HepG2 (cell line): Measurements from ENCODE around the gene CUL4B. TPM values are rescaled to one million over a fixed set of nuclear protein-coding genes. Genes with fewer than 3 reads are reported as not detected.

Experiments used
- ATAC-seq: fragments of 200-7000 bp; cut with Tn5 transposase; 3 replicates; pipeline ENCODE4 v1.9.1; 2020; ENCODE audit warnings: mild to moderate bottlenecking, moderate library complexity
- BruUV-seq: library from RNA; stranded (reverse); fragments of 400-500 nt; replicated peaks from 2 replicates; lab custom pipeline; 2021; lab: Mats Ljungman, UMichigan
- CTCF ChIA-PET: fragments of 300-600 bp; formaldehyde crosslinking; extraction: SDS; loops from one replicate; lab custom pipeline; 2021; ENCODE audit warnings: low total read pairs, inconsistent platforms, low intra/inter-chr PET ratio; lab: Yijun Ruan, JAX
- POLR2A ChIA-PET: fragments of 350-600 bp; sonication (Branson Sonifier 250); formaldehyde crosslinking; loops from one replicate; lab custom pipeline; 2020; ENCODE audit warnings: antibody characterized with exemption, inconsistent platforms; lab: Yijun Ruan, JAX
- DNase-seq: peaks from one replicate; pipeline ENCODE4 v3.0.0-alpha.2; 2015; ENCODE audit warnings: low spot score
- FAIRE-seq: peaks from 3 replicates; lab custom pipeline; 2011; peaks lifted over from hg19 to GRCh38; lab: Jason Lieb, UNC
- H2AFZ ChIP-seq: one replicate; pipeline ENCODE4 v1.6.1; 2011; ENCODE audit warnings: low read length, inconsistent platforms
- H3K27ac ChIP-seq: fragments of 300-600 bp; 3 replicates; pipeline ENCODE4 v1.8.0; 2011; ENCODE audit warnings: mixed run types, mild to moderate bottlenecking, mixed read lengths, low read length, inconsistent platforms; ENCODE audit not compliant: insufficient read depth; ENCODE audit errors: extremely low read length
- H3K27me3 ChIP-seq, 2 experiments: fragments of 200-600 bp in 1 of 2; 2 replicates in 1 of 2; 3 replicates in 1 of 2; pipeline versions ENCODE4 v1.6.0 to v1.8.0; 2011; ENCODE audit warnings: low read length in 2 of 2, mild to moderate bottlenecking in 2 of 2, moderate library complexity in 2 of 2, inconsistent platforms in 1 of 2; ENCODE audit not compliant: insufficient read depth in 2 of 2, control insufficient read depth in 1 of 2
- H3K36me3 ChIP-seq, 2 experiments: fragments of 200-600 bp in 1 of 2; replicated peaks in 1 of 2; 2 replicates in 1 of 2; 3 replicates in 1 of 2; pipeline versions ENCODE4 v1.5.1 to v1.8.0; 2011; ENCODE audit warnings: low read length in 2 of 2, inconsistent platforms in 1 of 2; ENCODE audit not compliant: insufficient read depth in 2 of 2, control insufficient read depth in 1 of 2
- H3K4me1 ChIP-seq: 2 replicates; pipeline ENCODE4 v1.5.1; 2012; ENCODE audit warnings: low read length, inconsistent platforms; ENCODE audit not compliant: insufficient read depth
- H3K4me2 ChIP-seq: 2 replicates; pipeline ENCODE4 v1.6.0; 2011; ENCODE audit warnings: low read depth, low read length, inconsistent platforms
- H3K4me3 ChIP-seq, 3 experiments: fragments of 200-600 bp in 1 of 3; sonication (generic), shearing (Covaris generic) in 1 of 3; replicated peaks in 1 of 3; 2 replicates each; pipeline ENCODE4 v1.5.1; 2011 to 2016; ENCODE audit warnings: low read length in 3 of 3, inconsistent platforms in 2 of 3, low read depth in 2 of 3, mild to moderate bottlenecking in 2 of 3, control low read depth in 1 of 3, mixed read lengths in 1 of 3; ENCODE audit not compliant: insufficient read depth in 1 of 3
- H3K79me2 ChIP-seq: one replicate; pipeline ENCODE4 v1.6.1; 2011; ENCODE audit warnings: low read length, inconsistent platforms; ENCODE audit not compliant: insufficient read depth
- H3K9ac ChIP-seq: 2 replicates; pipeline ENCODE4 v1.6.0; 2011; ENCODE audit warnings: mild to moderate bottlenecking, low read depth, low read length, inconsistent platforms; ENCODE audit not compliant: insufficient read depth
- H3K9me3 ChIP-seq: 2 replicates; pipeline ENCODE4 v1.5.1; 2012; ENCODE audit warnings: mild to moderate bottlenecking, low read length
- H4K20me1 ChIP-seq: 2 replicates; pipeline ENCODE4 v1.6.0; 2011; ENCODE audit warnings: inconsistent platforms, mild to moderate bottlenecking, low read length, moderate library complexity; ENCODE audit not compliant: insufficient read depth
- ARHGAP35 ChIP-seq: sonication (generic); formaldehyde crosslinking; IDR thresholded peaks from 2 replicates; pipeline ENCODE4 v1.9.0; 2022; ENCODE audit warnings: mild to moderate bottlenecking, inconsistent platforms, moderate library complexity, missing genetic modification reagents, borderline replicate concordance
- ARID5B ChIP-seq: IDR thresholded peaks from 2 replicates; pipeline ENCODE4 v1.4.0; 2020; ENCODE audit warnings: mild to moderate bottlenecking, missing genetic modification reagents
- ARNT2 ChIP-seq: sonication (generic); formaldehyde crosslinking; IDR thresholded peaks from 2 replicates; pipeline ENCODE4 v1.8.0; 2022; ENCODE audit warnings: mild to moderate bottlenecking, low read depth, missing genetic modification reagents, moderate library complexity
- ATRX ChIP-seq: sonication (generic); formaldehyde crosslinking; IDR thresholded peaks from 2 replicates; pipeline ENCODE4 v1.4.0; 2020; ENCODE audit warnings: missing genetic modification reagents, borderline replicate concordance
- GPBP1L1 ChIP-seq: sonication (generic); formaldehyde crosslinking; IDR thresholded peaks from 2 replicates; pipeline ENCODE4 v1.5.0; 2020; ENCODE audit warnings: mild to moderate bottlenecking, missing genetic modification reagents
- KDM1A ChIP-seq: IDR thresholded peaks from 2 replicates; pipeline ENCODE4 v1.6.1; 2016; ENCODE audit warnings: missing compliant biosample characterization
- WIZ ChIP-seq: sonication (generic); formaldehyde crosslinking; IDR thresholded peaks from 2 replicates; pipeline ENCODE4 v1.5.1; 2020; ENCODE audit warnings: mild to moderate bottlenecking, missing genetic modification reagents
- ZNF605 ChIP-seq: sonication (generic); formaldehyde crosslinking; IDR thresholded peaks from 2 replicates; pipeline ENCODE4 v1.8.0; 2022; ENCODE audit warnings: mild to moderate bottlenecking, missing genetic modification reagents
- WGBS: methylation state at CpG from one replicate; pipeline ENCODE4 v1.1.6; 2017; ENCODE audit warnings: low lambda C conversion rate; 5-methylcytosine and 5-hydroxymethylcytosine counted together
- in situ Hi-C: cut with HindIII; loops from 2 replicates; pipeline ENCODE4 v1.10.0; 2017; ENCODE audit warnings: low pct_unique_long_range_greater_than_20kb; ENCODE audit not compliant: extremely low pct_ligation_motif_present
- intact Hi-C: fragments of 100-400 bp; cut with micrococcal nuclease; formaldehyde crosslinking; loops from one replicate; pipeline ENCODE4 v1.10.0; 2022; ENCODE audit not compliant: unreplicated experiment
- polyA plus RNA-seq, 8 experiments: library from polyadenylated mRNA; depleted of rRNA in 3 of 8; stranded (reverse) in 7 of 8; unstranded in 1 of 8; fragments of >200 nt; fragmentation: Illumina TruSeq in 4 of 8; extraction: Trizol in 4 of 8; gene quantifications; 2 replicates each; pipeline versions ENCODE4 v1.2.1 to v1.2.3, GENCODE V29; 2011 to 2016; ENCODE audit warnings: low read depth in 4 of 8, missing spikeins in 1 of 8, mixed read lengths in 1 of 8; ENCODE audit not compliant: insufficient read depth in 1 of 8
- total RNA-seq, 5 experiments: library from RNA; depleted of rRNA; stranded (reverse); fragments of >200 nt; fragmentation: Illumina TruSeq; extraction: Trizol; gene quantifications; 2 replicates each; pipeline ENCODE4 v1.2.3, GENCODE V29; 2016; ENCODE audit warnings: low read depth in 1 of 5

The CUL4B gene
- total and polyA plus RNA-seq, 2 of the 13 experiments (the other 11 are each of a cell fraction or from before 2014, with no cell fraction given): 21.6 to 28.5 TPM

DNA sequence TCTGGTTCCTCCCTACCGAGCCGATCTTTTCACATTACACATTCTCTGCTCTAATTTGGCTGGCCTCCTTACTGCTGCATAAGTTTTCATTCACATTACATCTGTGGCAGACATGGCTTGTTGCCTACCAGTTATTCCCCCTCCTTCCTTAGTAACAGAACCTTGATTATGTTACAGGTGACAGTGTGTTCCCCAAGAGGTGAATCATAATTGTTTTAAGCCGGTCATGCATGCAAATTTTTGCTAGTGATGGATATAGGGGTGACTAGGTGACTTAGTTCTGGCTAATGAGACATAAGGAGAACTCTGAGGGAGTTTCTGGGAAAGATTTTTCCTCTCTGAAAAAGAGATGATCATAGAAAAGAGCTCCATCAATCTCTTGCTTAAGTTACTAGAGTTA lies 83.3 kb downstream of the CUL4B start (continued):
- TF ChIP-seq ARID5B: no peak
- no peak for TF ChIP-seq KDM1A (CRISPR knock-in tag)
- no peak for TF ChIP-seq WIZ (CRISPR knock-in tag)
- no peak for TF ChIP-seq ZNF605 (CRISPR knock-in tag)
- no peak for TF ChIP-seq ATRX (CRISPR knock-in tag)

- H3K36me3 ChIP-seq: no peaks in the 10 kb centered on the region
- H2AFZ ChIP-seq: no peak overlapping the region
- no peaks in the 10 kb centered on the region for H3K27me3 ChIP-seq
- WGBS: 43% methylated on average over 2 of the region's 2 CpGs
- no peak for ATAC-seq
- H3K4me2 ChIP-seq: no peak overlapping the region
- ChIA-PET POLR2A (no interaction called here), CTCF (no interaction called here)
- H3K9ac ChIP-seq: no peak overlapping the region
- in situ Hi-C loops (loop anchor here (10.0 kb wide), 1 partner anchor 112 kb away; the partner anchor contains the start of gene ATP1B4), intact Hi-C loops (no loop called here)
- H4K20me1 ChIP-seq: no peaks in the 10 kb centered on the region
- peaks cover 11% of the 10 kb centered on the region for H3K4me1 ChIP-seq
- TF ChIP-seq GPBP1L1 (CRISPR knock-in tag): no peak
- no peak for TF ChIP-seq ARNT2 (CRISPR knock-in tag)
- TF ChIP-seq ARHGAP35: no peak
- no peaks in the 10 kb centered on the region for H3K9me3 ChIP-seq
- DNase-seq: no peak
- H3K27ac ChIP-seq: no peak overlapping the region
- no TSS peak for BruUV-seq
- FAIRE-seq: no peak
- no peaks in the 10 kb centered on the region for H3K79me2 ChIP-seq
- no peak overlapping the region for H3K4me3 ChIP-seq
Measured at GRCh38 chrX:120476714-120477113, 84.0 kb downstream of the CUL4B start.
